HT1080 (cell line): ENCODE results near the gene PCCA. TPM values are rescaled to one million over a fixed set of nuclear protein-coding genes. Genes with fewer than 3 reads are reported as not detected.

Source experiments
- DNase-seq: peaks from one replicate; pipeline ENCODE4 v3.0.0-alpha.2; 2015; ENCODE audit warnings: low read depth
- total RNA-seq: library from RNA; depleted of rRNA; stranded (reverse); fragments of >200 nt; shearing (Covaris generic); gene quantifications from 2 replicates; pipeline ENCODE4 v1.2.3, GENCODE V29; 2014

The PCCA gene
- total RNA-seq, 1 experiment from 2014 or later = 17.0 TPM

GRCh38 chr13:100503622-100504021 is 414.7 kb downstream of the PCCA start:
- DNase-seq = no peak

GRCh38 chr13:100506154-100506553 is 417.3 kb downstream of the PCCA start:
- no peak for DNase-seq

- no peak for DNase-seq
These were observed 417.9 kb downstream of the PCCA start for GRCh38 chr13:100506600-100507422.

GRCh38 chr13:100508455-100508854 is 419.6 kb downstream of the PCCA start:
- no peak for DNase-seq

GRCh38 chr13:100508996-100509395 is 420.1 kb downstream of the PCCA start:
- DNase-seq = no peak

GRCh38 chr13:100510208-100510957 is 421.5 kb downstream of the PCCA start:
- no peak for DNase-seq

GRCh38 chr13:100511466-100511865 is 422.6 kb downstream of the PCCA start:
- no peak for DNase-seq

GRCh38 chr13:100512422-100512821 is 423.5 kb downstream of the PCCA start:
- peak; percentile 59 for DNase-seq

- DNase-seq = no peak
These were observed 424.3 kb downstream of the PCCA start for GRCh38 chr13:100513171-100513570.

GRCh38 chr13:100513987-100514670 is 425.2 kb downstream of the PCCA start:
- DNase-seq = no peak

- peak; percentile 75 for DNase-seq
These were observed 426.0 kb downstream of the PCCA start for GRCh38 chr13:100514788-100515409.

GRCh38 chr13:100515410-100515800 is 426.5 kb downstream of the PCCA start:
- no peak for DNase-seq

- no peak for DNase-seq
These were observed 428.2 kb downstream of the PCCA start for GRCh38 chr13:100517135-100517534.

- no peak for DNase-seq
These were observed 428.8 kb downstream of the PCCA start for GRCh38 chr13:100517728-100518127.

- DNase-seq = no peak
These were observed 429.6 kb downstream of the PCCA start for GRCh38 chr13:100518394-100519062.

GRCh38 chr13:100519626-100520025 is 430.7 kb downstream of the PCCA start:
- DNase-seq = no peak

GRCh38 chr13:100520936-100521850 is 432.3 kb downstream of the PCCA start:
- DNase-seq = no peak

- no peak for DNase-seq
These were observed 433.1 kb downstream of the PCCA start for GRCh38 chr13:100521851-100522617.
